Neural cell (in vitro differentiated cells): ENCODE data around the gene SORCS1. TPM values are rescaled to one million over a fixed set of nuclear protein-coding genes. Genes with fewer than 3 reads are reported as not detected.

Experiments used
- H2AFZ ChIP-seq: fragments of 200-600, 300-800 bp; sonication (generic), shearing (Covaris generic); 2 replicates; pipeline ENCODE4 v1.6.0; 2014; ENCODE audit warnings: low read depth, mild to moderate bottlenecking, antibody characterized with exemption, low read length, moderate library complexity
- H3F3A ChIP-seq: fragments of 200-600 bp; shearing (Covaris generic); 2 replicates; pipeline ENCODE4 v1.6.1; 2016; ENCODE audit warnings: mild to moderate bottlenecking, moderate library complexity, mixed read lengths, antibody characterized with exemption, low read length; ENCODE audit not compliant: insufficient read depth, poor library complexity, severe bottlenecking
- H3K27ac ChIP-seq: fragments of 200-600, 300-800 bp; sonication (generic), shearing (Covaris generic); 2 replicates; pipeline ENCODE4 v1.5.1; 2014; ENCODE audit warnings: mild to moderate bottlenecking, low read length, moderate library complexity
- H3K27me3 ChIP-seq: fragments of 300-800, 200-600 bp; sonication (generic), shearing (Covaris generic); 2 replicates; pipeline ENCODE4 v1.6.0; 2014; ENCODE audit warnings: mild to moderate bottlenecking, low read depth, low read length, moderate library complexity; ENCODE audit not compliant: insufficient read depth
- H3K36me3 ChIP-seq: fragments of 300-800, 200-600 bp; sonication (generic), shearing (Covaris generic); 2 replicates; pipeline ENCODE4 v1.5.1; 2014; ENCODE audit warnings: mild to moderate bottlenecking, antibody characterized with exemption, low read length, moderate library complexity; ENCODE audit not compliant: insufficient read depth
- H3K4me2 ChIP-seq: fragments of 300-800, 200-600 bp; sonication (generic), shearing (Covaris generic); 2 replicates; pipeline ENCODE4 v1.6.0; 2014; ENCODE audit warnings: mild to moderate bottlenecking, low read length
- H3K4me3 ChIP-seq: fragments of 300-800, 200-600 bp; sonication (generic), shearing (Covaris generic); 2 replicates; pipeline ENCODE4 v1.5.1; 2014; ENCODE audit warnings: mild to moderate bottlenecking, low read length, moderate library complexity
- H3K79me2 ChIP-seq: fragments of 200-600 bp; shearing (Covaris generic); replicated peaks from 2 replicates; pipeline ENCODE4 v1.6.0; 2014; ENCODE audit warnings: mild to moderate bottlenecking, low read length, moderate library complexity; ENCODE audit not compliant: insufficient read depth
- H3K9ac ChIP-seq: fragments of 300-800, 200-600 bp; sonication (generic), shearing (Covaris generic); 2 replicates; pipeline ENCODE4 v1.6.1; 2016; ENCODE audit warnings: mild to moderate bottlenecking, low read length, mixed read lengths
- H3K9me2 ChIP-seq: fragments of 200-600 bp; shearing (Covaris generic); 2 replicates; pipeline ENCODE4 v1.6.1; 2016; ENCODE audit warnings: mild to moderate bottlenecking, low read length, mixed read lengths; ENCODE audit not compliant: insufficient read depth
- H3K9me3 ChIP-seq: fragments of 200-600, 300-800 bp; sonication (generic), shearing (Covaris generic); 2 replicates; pipeline ENCODE4 v1.6.1; 2016; ENCODE audit warnings: mild to moderate bottlenecking, mixed run types, low read length, moderate library complexity, mixed read lengths
- H4K20me1 ChIP-seq: fragments of 200-600 bp; shearing (Covaris generic); 2 replicates; pipeline ENCODE4 v1.6.1; 2016; ENCODE audit warnings: mild to moderate bottlenecking, mixed run types; ENCODE audit not compliant: insufficient read depth
- CTCF ChIP-seq: fragments of 450-650 bp; IDR thresholded peaks from 2 replicates; pipeline ENCODE4 v1.5.1; 2014; ENCODE audit warnings: antibody characterized with exemption, mild to moderate bottlenecking, moderate library complexity; ENCODE audit not compliant: poor library complexity, severe bottlenecking
- EP300 ChIP-seq: fragments of 450-650 bp; conservative IDR thresholded peaks from 2 replicates; pipeline ENCODE4 v1.6.1; 2014; ENCODE audit warnings: antibody characterized with exemption, mild to moderate bottlenecking, moderate library complexity; ENCODE audit not compliant: poor library complexity, severe bottlenecking
- EZH2 ChIP-seq: fragments of 200-600, 300-800 bp; shearing (Covaris generic), sonication (generic); IDR thresholded peaks from 2 replicates; pipeline ENCODE4 v1.6.1; 2014; ENCODE audit warnings: antibody characterized with exemption, low read length, borderline replicate concordance, mild to moderate bottlenecking; ENCODE audit not compliant: insufficient read depth, poor library complexity, severe bottlenecking
- MXI1 ChIP-seq: fragments of 450-650 bp; conservative IDR thresholded peaks from 2 replicates; pipeline ENCODE4 v1.6.1; 2014; ENCODE audit warnings: antibody characterized with exemption, mild to moderate bottlenecking; ENCODE audit not compliant: poor library complexity, severe bottlenecking
- POLR2AphosphoS5 ChIP-seq: IDR thresholded peaks from 2 replicates; pipeline ENCODE4 v1.6.1; 2012
- RAD21 ChIP-seq: fragments of 450-650 bp; conservative IDR thresholded peaks from 2 replicates; pipeline ENCODE4 v1.6.1; 2014; ENCODE audit warnings: antibody characterized with exemption, mild to moderate bottlenecking, moderate library complexity
- REST ChIP-seq: IDR thresholded peaks from 2 replicates; pipeline ENCODE4 v1.6.1; 2012; ENCODE audit warnings: borderline replicate concordance
- SMC3 ChIP-seq: fragments of 450-650 bp; conservative IDR thresholded peaks from 2 replicates; pipeline ENCODE4 v1.6.1; 2014; ENCODE audit warnings: antibody characterized with exemption, mild to moderate bottlenecking, moderate library complexity; ENCODE audit not compliant: poor library complexity
- TAF1 ChIP-seq: IDR thresholded peaks from 2 replicates; pipeline ENCODE4 v1.6.1; 2012; ENCODE audit warnings: low read depth
- polyA plus RNA-seq: library from polyadenylated mRNA; depleted of rRNA; stranded (reverse); fragments of >200 nt; gene quantifications from 2 replicates; pipeline ENCODE4 v1.2.3, GENCODE V29; 2014

Gene SORCS1
- polyA plus RNA-seq, 1 donor from 2014 or later, result 27.0 TPM

- Histone ChIP-seq H2AFZ (no peak overlapping the region), H3K36me3 (no peaks in the 10 kb centered on the region), H4K20me1 (no peaks in the 10 kb centered on the region), H3K4me3 (no peak overlapping the region), H3K9me2 (no peaks in the 10 kb centered on the region), H3K4me2 (no peak overlapping the region), H3K9me3 (no peaks in the 10 kb centered on the region), H3K79me2 (no peaks in the 10 kb centered on the region), H3K27ac (no peak overlapping the region), H3K9ac (no peak overlapping the region), H3F3A (no peaks in the 10 kb centered on the region), H3K27me3 (no peaks in the 10 kb centered on the region)
- TF ChIP-seq TAF1, result no peak
- TF ChIP-seq EZH2, result no peak
- no peak for TF ChIP-seq EP300
- no peak for TF ChIP-seq SMC3
- no peak for TF ChIP-seq REST
- TF ChIP-seq POLR2AphosphoS5, result no peak
- no peak for TF ChIP-seq CTCF
- no peak for TF ChIP-seq MXI1
- no peak for TF ChIP-seq RAD21
These were observed 112.7 kb downstream of the SORCS1 start for GRCh38 chr10:107051769-107052168.

GRCh38 chr10:107043461-107043860 is 121.0 kb downstream of the SORCS1 start:
- Histone ChIP-seq H3K4me3 (no peak overlapping the region), H3K27me3 (no peaks in the 10 kb centered on the region), H4K20me1 (no peaks in the 10 kb centered on the region), H3F3A (no peaks in the 10 kb centered on the region), H2AFZ (no peak overlapping the region), H3K79me2 (no peaks in the 10 kb centered on the region), H3K36me3 (no peaks in the 10 kb centered on the region), H3K9me3 (no peaks in the 10 kb centered on the region), H3K27ac (no peak overlapping the region), H3K9me2 (no peaks in the 10 kb centered on the region), H3K4me2 (no peak overlapping the region), H3K9ac (no peak overlapping the region)
- no peak for TF ChIP-seq TAF1
